DND-41 (cell line): ENCODE data around the gene SMOC2.

Experiments used
- CTCF ChIP-seq: IDR thresholded peaks from 2 replicates; pipeline ENCODE4 v1.5.1; 2012; ENCODE audit warnings: borderline replicate concordance, low read length, moderate library complexity, mild to moderate bottlenecking; ENCODE audit not compliant: poor library complexity, severe bottlenecking; ENCODE audit errors: extremely low read depth
- EZH2 ChIP-seq: IDR thresholded peaks from 3 replicates; pipeline ENCODE4 v1.6.1; 2012; ENCODE audit warnings: borderline replicate concordance, low read depth, mild to moderate bottlenecking, moderate library complexity, low read length, inconsistent platforms; ENCODE audit not compliant: severe bottlenecking

DNA sequence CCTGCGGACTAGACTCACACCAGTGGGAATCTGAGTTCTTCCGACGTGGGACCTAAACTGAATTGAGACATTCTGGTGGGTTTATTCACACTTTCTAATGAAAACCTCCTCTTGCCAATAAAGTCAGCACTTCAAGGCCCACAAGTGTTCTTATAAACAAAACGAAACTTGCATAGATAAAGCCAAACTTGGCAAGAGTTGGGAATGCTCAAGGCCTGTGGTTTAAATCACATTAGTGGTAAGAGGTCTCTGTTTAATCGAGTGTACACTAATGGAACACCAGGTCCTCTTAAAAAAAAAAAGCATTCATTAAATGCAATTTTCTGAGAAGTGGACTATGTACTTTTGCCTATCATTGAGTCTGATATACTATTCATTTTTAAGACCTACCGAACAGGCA is 143.3 kb downstream of the SMOC2 start:
- TF ChIP-seq CTCF (no peak), EZH2 (no peak)
